ENCODE measurements around the gene ZFP36L1. TPM values are rescaled to one million over a fixed set of nuclear protein-coding genes. Genes with fewer than 3 reads are reported as not detected.

ZFP36L1 gene
- total RNA-seq, 1 donor = 228 TPM

- Histone ChIP-seq H3K4me1 (ENCODE audit: insufficient read depth, low read length) (peaks cover 38% of the 10 kb centered on the region), H3K4me3 (ENCODE audit: low read length) (peak overlapping the region; percentile 100), H3K9me3 (ENCODE audit: low read depth, low read length) (no peaks in the 10 kb centered on the region), H3K27me3 (ENCODE audit: insufficient read depth, low read length) (no peaks in the 10 kb centered on the region)
Measured at GRCh38 chr14:68794130-68794850, 1.4 kb upstream of the ZFP36L1 start.

GRCh38 chr14:68793734-68794129 is 865 bp upstream of the ZFP36L1 start:
- Histone ChIP-seq H3K9me3 (ENCODE audit: low read depth, low read length) (no peaks in the 10 kb centered on the region), H3K4me3 (ENCODE audit: low read length) (peak overlapping the region; percentile 100), H3K4me1 (ENCODE audit: insufficient read depth, low read length) (peaks cover 42% of the 10 kb centered on the region)

DNA sequence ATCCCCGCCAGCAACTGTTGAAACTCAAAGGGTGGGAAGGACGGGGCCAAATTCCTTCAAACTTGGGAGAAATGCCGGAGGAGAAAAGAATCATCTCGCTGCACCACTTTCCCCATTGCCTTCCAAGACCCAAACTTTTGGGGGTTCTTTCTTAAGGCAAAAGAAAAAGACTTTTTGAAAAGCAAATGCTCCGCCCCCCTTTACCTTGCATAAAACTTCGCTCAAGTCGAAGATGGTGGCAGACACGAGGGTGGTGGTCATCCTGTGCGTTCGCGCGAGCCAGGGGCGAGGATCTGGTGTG is 239 bp downstream of the ZFP36L1 start:
- Histone ChIP-seq H3K9me3 (ENCODE audit: low read depth, low read length) (no peaks in the 10 kb centered on the region), H3K4me1 (ENCODE audit: insufficient read depth, low read length) (peaks cover 49% of the 10 kb centered on the region), H3K27me3 (ENCODE audit: insufficient read depth, low read length) (no peaks in the 10 kb centered on the region), H3K4me3 (ENCODE audit: low read length) (peak overlapping the region; percentile 100)

More at GRCh38 chr14:68793734-68794129, 865 bp upstream of the ZFP36L1 start:
- no peaks in the 10 kb centered on the region for H3K27me3 ChIP-seq (ENCODE audit: insufficient read depth, low read length)

- H3K9me3 ChIP-seq (ENCODE audit: low read depth, low read length) = no peaks in the 10 kb centered on the region
- H3K4me1 ChIP-seq (ENCODE audit: insufficient read depth, low read length) = peaks cover 50% of the 10 kb centered on the region
- H3K4me3 ChIP-seq (ENCODE audit: low read length) = peak overlapping the region; percentile 100
- no peaks in the 10 kb centered on the region for H3K27me3 ChIP-seq (ENCODE audit: insufficient read depth, low read length)
Measured at GRCh38 chr14:68791902-68792677, 777 bp downstream of the ZFP36L1 start.

GRCh38 chr14:68791078-68791901 is 1.6 kb downstream of the ZFP36L1 start:
- H3K4me1 ChIP-seq (ENCODE audit: insufficient read depth, low read length) = peaks cover 50% of the 10 kb centered on the region
- peak overlapping the region; percentile 100 for H3K4me3 ChIP-seq (ENCODE audit: low read length)
- H3K27me3 ChIP-seq (ENCODE audit: insufficient read depth, low read length) = no peaks in the 10 kb centered on the region
- H3K9me3 ChIP-seq (ENCODE audit: low read depth, low read length) = no peaks in the 10 kb centered on the region

- Histone ChIP-seq H3K4me3 (ENCODE audit: low read length) (peak overlapping the region; percentile 100), H3K4me1 (ENCODE audit: insufficient read depth, low read length) (peaks cover 54% of the 10 kb centered on the region), H3K9me3 (ENCODE audit: low read depth, low read length) (no peaks in the 10 kb centered on the region)
Measured at GRCh38 chr14:68790644-68791077, 2.2 kb downstream of the ZFP36L1 start.

DNA sequence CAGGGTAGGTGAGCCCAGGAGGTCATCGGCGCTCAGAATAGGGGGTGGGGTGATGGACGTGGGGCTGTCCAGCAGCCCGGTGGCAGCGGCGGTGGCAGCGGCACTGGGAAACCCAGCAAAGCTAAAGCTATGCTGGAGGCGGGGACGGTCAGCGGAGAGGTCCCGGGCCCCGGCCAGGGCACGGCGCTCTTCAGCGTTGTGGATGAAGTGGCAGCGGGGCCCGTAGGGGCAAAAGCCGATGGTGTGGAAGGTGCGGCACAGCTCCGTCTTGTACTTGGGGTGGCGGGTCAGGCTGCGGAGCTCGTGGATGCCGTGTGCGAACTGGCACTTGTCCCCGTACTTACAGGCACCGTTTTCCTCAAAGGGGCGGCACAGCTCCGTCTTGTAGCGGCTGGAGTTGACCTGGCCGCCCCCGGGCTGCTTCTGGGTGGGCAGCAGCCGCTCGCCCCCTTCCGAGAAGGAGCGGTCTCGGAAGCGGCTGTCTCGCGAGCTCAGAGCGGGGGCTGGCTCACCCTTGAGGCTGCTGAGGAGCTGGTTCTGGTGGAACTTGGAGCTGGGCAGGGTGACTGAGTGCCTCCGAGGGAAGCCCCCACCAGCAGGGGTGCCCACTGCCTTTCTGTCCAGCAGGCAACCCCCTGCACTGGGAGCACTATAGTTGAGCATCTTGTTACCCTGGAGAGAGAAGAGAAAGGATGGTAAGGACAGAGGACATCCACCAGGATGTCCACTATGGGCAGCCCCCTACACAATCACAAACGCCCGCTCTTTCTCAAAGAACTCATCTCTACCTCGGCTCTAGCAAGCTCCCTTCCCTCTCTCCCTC is 2.8 kb downstream of the ZFP36L1 start:
- H3K4me3 ChIP-seq (ENCODE audit: low read length) = peak overlapping the region; percentile 100
- no peaks in the 10 kb centered on the region for H3K27me3 ChIP-seq (ENCODE audit: insufficient read depth, low read length)
- H3K9me3 ChIP-seq (ENCODE audit: low read depth, low read length) = no peaks in the 10 kb centered on the region
- peaks cover 60% of the 10 kb centered on the region for H3K4me1 ChIP-seq (ENCODE audit: insufficient read depth, low read length)

More at GRCh38 chr14:68790644-68791077, 2.2 kb downstream of the ZFP36L1 start:
- H3K27me3 ChIP-seq (ENCODE audit: insufficient read depth, low read length) = no peaks in the 10 kb centered on the region

GRCh38 chr14:68788996-68789820 is 3.7 kb downstream of the ZFP36L1 start:
- Histone ChIP-seq H3K4me1 (ENCODE audit: insufficient read depth, low read length) (peaks cover 59% of the 10 kb centered on the region), H3K4me3 (ENCODE audit: low read length) (peak overlapping the region; percentile 100)

GRCh38 chr14:68788275-68788995 is 4.4 kb downstream of the ZFP36L1 start:
- peak overlapping the region; percentile 100 for H3K4me3 ChIP-seq (ENCODE audit: low read length)
- H3K27me3 ChIP-seq (ENCODE audit: insufficient read depth, low read length) = no peaks in the 10 kb centered on the region
- H3K4me1 ChIP-seq (ENCODE audit: insufficient read depth, low read length) = peaks cover 56% of the 10 kb centered on the region
- H3K9me3 ChIP-seq (ENCODE audit: low read depth, low read length) = no peaks in the 10 kb centered on the region

More at GRCh38 chr14:68788996-68789820, 3.7 kb downstream of the ZFP36L1 start:
- H3K27me3 ChIP-seq (ENCODE audit: insufficient read depth, low read length) = no peaks in the 10 kb centered on the region
- no peaks in the 10 kb centered on the region for H3K9me3 ChIP-seq (ENCODE audit: low read depth, low read length)

DNA sequence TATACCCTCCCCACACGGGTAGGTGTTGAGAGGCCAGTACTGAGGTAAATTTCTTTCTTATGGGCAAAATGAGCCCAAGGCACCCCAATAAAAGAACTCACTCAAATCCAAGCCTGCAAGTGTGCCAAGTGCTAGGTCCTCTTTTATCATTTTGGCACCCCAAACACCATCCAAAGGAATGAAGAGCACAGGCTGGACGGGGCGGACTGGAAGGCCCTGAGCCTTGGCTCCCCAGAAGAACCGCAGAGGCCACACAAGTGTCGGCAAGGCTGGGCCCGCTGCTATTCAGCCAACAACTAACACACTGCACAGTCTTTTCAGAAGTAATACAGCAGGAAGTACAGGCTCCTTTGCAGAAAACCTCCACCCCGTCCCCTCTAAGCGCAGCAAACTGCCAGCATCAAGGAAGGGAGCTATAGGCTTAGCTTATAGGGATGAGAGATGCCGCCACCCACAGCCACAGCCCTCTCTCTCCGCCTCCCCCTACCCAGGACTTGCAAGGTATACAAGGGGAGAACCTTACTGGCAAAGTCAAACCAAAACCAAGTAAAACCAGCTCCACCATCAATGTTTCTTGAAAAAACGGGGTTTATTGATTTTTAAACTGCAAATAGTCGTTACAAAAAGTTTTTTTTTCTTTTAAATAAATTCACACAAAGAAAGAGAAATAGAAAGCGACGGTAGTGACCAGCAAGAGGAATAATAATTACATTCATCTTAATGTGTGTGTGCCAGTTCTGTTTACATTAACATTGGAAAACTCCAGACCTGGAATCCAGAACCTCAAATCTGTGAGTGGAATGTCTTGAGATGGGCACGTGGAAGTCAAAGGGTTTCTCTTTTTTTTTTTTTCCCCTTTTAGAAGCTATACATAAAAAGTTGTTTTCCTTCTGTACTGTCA is 5.5 kb downstream of the ZFP36L1 start:
- Histone ChIP-seq H3K4me1 (ENCODE audit: insufficient read depth, low read length) (peaks cover 61% of the 10 kb centered on the region), H3K4me3 (ENCODE audit: low read length) (no peak overlapping the region)

DNA sequence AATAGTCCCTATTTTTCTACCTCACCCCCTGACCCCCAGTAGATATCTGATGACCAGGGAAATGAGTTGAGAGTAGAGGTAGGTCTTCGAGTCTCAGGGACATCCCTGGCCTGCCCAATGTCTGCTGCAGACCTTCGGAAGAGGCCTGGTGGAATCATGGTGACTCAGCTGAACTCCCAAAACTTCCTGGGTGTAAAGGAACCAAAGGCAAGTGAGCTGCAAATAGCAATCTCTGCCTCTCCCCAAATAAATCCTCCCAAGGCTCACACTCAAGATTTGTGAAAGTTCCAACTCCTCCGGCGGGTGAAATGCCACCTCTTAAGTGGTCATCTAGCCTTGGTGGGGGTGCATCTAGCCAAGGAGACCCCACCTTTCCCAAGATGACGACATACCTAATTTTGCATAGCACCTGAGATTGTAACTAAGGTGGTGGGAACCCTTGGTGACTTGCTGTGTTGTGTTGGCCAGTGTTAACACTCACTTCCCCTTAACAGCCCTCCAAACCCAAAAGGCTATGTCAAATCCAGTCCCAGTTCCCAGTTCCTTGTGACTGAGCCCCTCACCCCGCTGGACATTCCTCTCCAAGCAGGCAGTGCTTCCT is 6.3 kb downstream of the ZFP36L1 start:
- no peaks in the 10 kb centered on the region for H3K9me3 ChIP-seq (ENCODE audit: low read depth, low read length)
- H3K4me3 ChIP-seq (ENCODE audit: low read length) = no peak overlapping the region
- no peaks in the 10 kb centered on the region for H3K27me3 ChIP-seq (ENCODE audit: insufficient read depth, low read length)
- H3K4me1 ChIP-seq (ENCODE audit: insufficient read depth, low read length) = peaks cover 69% of the 10 kb centered on the region

More for the DNA sequence above, 5.5 kb downstream of the ZFP36L1 start:
- Histone ChIP-seq H3K27me3 (ENCODE audit: insufficient read depth, low read length) (no peaks in the 10 kb centered on the region), H3K9me3 (ENCODE audit: low read depth, low read length) (no peaks in the 10 kb centered on the region)
